Stomach (tissue), 4 donors: ENCODE data around the gene GRK1.

ENCODE experiments used
- CTCF ChIP-seq, 7 experiments: fragments of 450-650 bp in 4 of 7; fragments of 200-600 bp in 3 of 7; sonication (generic) in 3 of 7; IDR thresholded peaks; one replicate each; pipeline ENCODE4 v1.5.1; 2016 to 2019; ENCODE audit warnings: antibody characterized with exemption in 7 of 7, control low read depth in 2 of 7, mild to moderate bottlenecking in 1 of 7
- POLR2A ChIP-seq, 4 donors: fragments of 450-650 bp; IDR thresholded peaks; one replicate each; pipeline ENCODE4 v1.6.1; 2016; ENCODE audit warnings: antibody characterized with exemption in 4 of 4, control low read depth in 2 of 4, mild to moderate bottlenecking in 1 of 4, moderate library complexity in 1 of 4

- no peak for TF ChIP-seq POLR2A (IDR thresholded peaks at IDR 0.05)
- TF ChIP-seq CTCF (IDR thresholded peaks at IDR 0.05) = no peak
Observed at GRCh38 chr13:113672002-113672651, 5.1 kb downstream of the GRK1 start.
